SK-N-SH (cell line): ENCODE measurements around the gene PROP1. TPM values are rescaled to one million over a fixed set of nuclear protein-coding genes. Genes with fewer than 3 reads are reported as not detected.

Experiments
- CTCF ChIA-PET: fragments of 300-600, 350-600 bp; formaldehyde crosslinking; extraction: SDS; loops from one replicate; lab custom pipeline; 2021; lab: Yijun Ruan, JAX
- POLR2A ChIA-PET: fragments of 350-600 bp; sonication (Branson Sonifier 250); formaldehyde crosslinking; extraction: SDS; loops from one replicate; lab custom pipeline; 2020; ENCODE audit warnings: antibody characterized with exemption, inconsistent platforms; lab: Yijun Ruan, JAX
- DNase-seq: peaks from one replicate; pipeline ENCODE4 v3.0.0; 2012
- H2AFZ ChIP-seq: fragments of 200-600 bp; sonication (generic); 2 replicates; pipeline ENCODE4 v1.8.1; 2016; ENCODE audit warnings: antibody characterized with exemption, mild to moderate bottlenecking, low read depth
- H3F3A ChIP-seq: fragments of 200-600 bp; sonication (generic); replicated peaks from 2 replicates; pipeline ENCODE3; 2016; ENCODE audit warnings: antibody characterized with exemption, mild to moderate bottlenecking; ENCODE audit not compliant: insufficient read depth
- H3K27ac ChIP-seq, 2 experiments: fragments of 200-500 bp in 1 of 2; fragments of 200-600 bp in 1 of 2; sonication (Bioruptor generic) in 1 of 2; sonication (generic), shearing (Covaris generic) in 1 of 2; 2 replicates each; pipeline versions ENCODE4 v1.5.1 to v1.6.1; 2014 to 2016; ENCODE audit warnings: low read depth in 2 of 2, inconsistent platforms in 1 of 2, low read length in 1 of 2, mild to moderate bottlenecking in 1 of 2, mixed read lengths in 1 of 2
- H3K27me3 ChIP-seq: fragments of 200-600 bp; sonication (generic), shearing (Covaris generic); 2 replicates; pipeline ENCODE4 v1.6.1; 2016; ENCODE audit warnings: mixed run types; ENCODE audit not compliant: insufficient read depth
- H3K36me3 ChIP-seq, 2 experiments: fragments of 200-500 bp in 1 of 2; fragments of 200-600 bp in 1 of 2; sonication (Bioruptor generic) in 1 of 2; sonication (generic) in 1 of 2; replicated peaks in 1 of 2; 2 replicates each; pipeline versions ENCODE3 to v1.5.1; 2014 to 2016; ENCODE audit warnings: low read length in 1 of 2, mild to moderate bottlenecking in 1 of 2; ENCODE audit not compliant: insufficient read depth in 2 of 2, control insufficient read depth in 1 of 2
- H3K4me1 ChIP-seq, 2 experiments: fragments of 200-500 bp in 1 of 2; fragments of 200-600 bp in 1 of 2; sonication (Bioruptor generic) in 1 of 2; sonication (generic), shearing (Covaris generic) in 1 of 2; 2 replicates each; pipeline versions ENCODE4 v1.5.1 to v1.6.1; 2014 to 2016; ENCODE audit warnings: low read depth in 1 of 2, low read length in 1 of 2, mixed run types in 1 of 2; ENCODE audit not compliant: insufficient read depth in 2 of 2, control insufficient read depth in 1 of 2
- H3K4me2 ChIP-seq: fragments of 200-600 bp; sonication (generic), shearing (Covaris generic); 2 replicates; pipeline ENCODE4 v1.6.1; 2017; ENCODE audit warnings: mixed run types
- H3K4me3 ChIP-seq, 2 experiments: fragments of 200-500 bp in 1 of 2; fragments of 200-600 bp in 1 of 2; sonication (Bioruptor generic) in 1 of 2; sonication (generic), shearing (Covaris generic) in 1 of 2; 2 replicates each; pipeline versions ENCODE4 v1.5.1 to v1.8.1; 2014 to 2016; ENCODE audit warnings: low read depth in 2 of 2, inconsistent platforms in 1 of 2, low read length in 1 of 2, mild to moderate bottlenecking in 1 of 2, mixed read lengths in 1 of 2, moderate library complexity in 1 of 2
- H3K79me2 ChIP-seq: fragments of 200-600 bp; sonication (generic); 2 replicates; pipeline ENCODE4 v1.8.1; 2017; ENCODE audit warnings: mild to moderate bottlenecking; ENCODE audit not compliant: insufficient read depth
- H3K9ac ChIP-seq: fragments of 200-600 bp; sonication (generic); 2 replicates; pipeline ENCODE4 v1.6.1; 2017; ENCODE audit warnings: mixed run types
- H3K9me2 ChIP-seq: fragments of 200-600 bp; sonication (generic); 2 replicates; pipeline ENCODE4 v1.6.1; 2017; ENCODE audit warnings: mixed run types
- H3K9me3 ChIP-seq: fragments of 200-600 bp; sonication (generic); 2 replicates; pipeline ENCODE4 v1.6.1; 2017; ENCODE audit warnings: mixed run types, mild to moderate bottlenecking, moderate library complexity
- H4K20me1 ChIP-seq: fragments of 200-600 bp; sonication (generic); 2 replicates; pipeline ENCODE4 v1.6.1; 2017; ENCODE audit warnings: mild to moderate bottlenecking, mixed run types; ENCODE audit not compliant: insufficient read depth
- EP300 ChIP-seq, 2 experiments: IDR thresholded peaks; 2 replicates each; pipeline versions ENCODE4 v1.4.0 to v1.6.1; 2012; ENCODE audit warnings: borderline replicate concordance in 1 of 2, low read depth in 1 of 2, low read length in 1 of 2
- EZH2phosphoT487 ChIP-seq: fragments of 200-600 bp; sonication (generic); IDR thresholded peaks from 2 replicates; pipeline ENCODE4 v1.6.1; 2017; ENCODE audit warnings: low read depth, mixed run types, mild to moderate bottlenecking, antibody characterized with exemption, moderate library complexity, borderline replicate concordance
- MEF2A ChIP-seq: IDR thresholded peaks from 2 replicates; pipeline ENCODE4 v1.4.0; 2012; ENCODE audit warnings: low read depth, borderline replicate concordance
- TAF1 ChIP-seq: IDR thresholded peaks from 2 replicates; pipeline ENCODE4 v1.6.1; 2012; ENCODE audit warnings: low read depth, mild to moderate bottlenecking, low read length, moderate library complexity, borderline replicate concordance
- YY1 ChIP-seq: IDR thresholded peaks from 2 replicates; pipeline ENCODE4 v1.4.0; 2012; ENCODE audit warnings: low read depth, mild to moderate bottlenecking
- WGBS: methylation state at CpG from one replicate; pipeline ENCODE4 v1.1.6; 2017; ENCODE audit warnings: low lambda C conversion rate; 5-methylcytosine and 5-hydroxymethylcytosine counted together
- polyA plus RNA-seq, 3 experiments: library from polyadenylated mRNA; depleted of rRNA; stranded (reverse); fragments of >200 nt; gene quantifications; 2 replicates each; pipeline ENCODE4 v1.2.3, GENCODE V29; 2012
- TF ChIP-seq, protein P1 (sequence below): IDR thresholded peaks from 2 replicates; pipeline ENCODE4 v1.4.0; 2012; ENCODE audit warnings: low read depth, borderline replicate concordance
- TF ChIP-seq, protein P2 (sequence below): fragments of 150-350 bp; IDR thresholded peaks from 2 replicates; pipeline ENCODE4 v1.6.1; 2016; ENCODE audit warnings: mild to moderate bottlenecking, low read depth, low read length

PROP1 gene
- polyA plus RNA-seq, 1 of the 3 experiments (the other 2 are of a cell fraction), result not detected

DNA sequence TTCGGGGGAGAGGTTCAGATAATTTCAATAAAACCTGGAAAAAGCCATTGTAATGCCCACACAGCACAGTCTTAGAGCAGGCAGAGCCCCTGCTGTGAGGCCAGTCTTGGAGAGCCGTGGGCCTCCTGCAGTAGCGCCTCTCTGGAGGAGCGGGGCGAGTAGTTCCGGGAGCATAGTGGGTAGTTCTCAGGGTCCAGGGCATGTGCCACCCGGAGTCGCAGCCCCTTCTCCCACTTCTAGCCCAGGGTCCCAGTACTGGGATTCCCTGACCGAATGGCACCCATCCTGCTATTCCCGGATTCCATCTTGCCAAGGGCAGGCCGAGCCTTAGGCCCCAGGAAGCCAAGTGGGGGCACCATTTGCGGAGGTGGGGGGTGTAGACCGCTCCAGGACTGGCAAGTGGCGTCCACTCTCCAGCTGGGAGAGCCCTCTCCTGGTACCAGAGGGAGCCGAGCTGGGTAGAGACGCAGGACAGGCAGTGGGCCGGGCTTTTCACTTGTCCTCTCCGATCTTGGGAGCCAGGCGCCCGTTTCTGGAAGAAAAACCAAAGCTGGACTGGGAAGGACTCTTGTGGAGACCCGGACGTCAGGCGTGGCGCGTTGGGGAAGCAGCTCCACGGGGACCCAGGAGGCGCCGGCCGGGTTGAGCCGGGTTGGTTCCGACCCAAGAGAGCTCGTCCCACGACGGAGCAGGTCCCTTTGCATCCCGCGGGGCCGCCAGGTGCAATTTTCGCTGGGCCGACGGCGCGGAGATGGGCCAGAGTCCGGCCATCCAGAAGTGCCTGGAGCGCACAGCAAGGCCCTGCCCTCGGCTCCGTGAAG, 12.1 kb downstream of the PROP1 start:
- H3K4me3 ChIP-seq, result no peak overlapping the region; a peak in 1 of 4 replicates
- DNase-seq, result no peak
- ChIA-PET CTCF (interaction anchor here (2.3 kb wide), 1 partner anchor 16 kb away, joined by 5 read pairs; no protein-coding TSS in a partner anchor), POLR2A (no interaction called here)
- no peaks in the 10 kb centered on the region for H3F3A ChIP-seq
- H3K9ac ChIP-seq, result no peak overlapping the region
- no peak overlapping the region for H3K4me2 ChIP-seq
- no peaks in the 10 kb centered on the region for H3K79me2 ChIP-seq
- no peak for TF ChIP-seq MEF2A
- no peak for TF ChIP-seq EP300 (IDR thresholded peaks at IDR 0.05; ENCODE audit: borderline replicate concordance in 1 of 2, low read depth in 1 of 2, low read length in 1 of 2)
- TF ChIP-seq YY1, result no peak
- TF ChIP-seq, protein P1, sequence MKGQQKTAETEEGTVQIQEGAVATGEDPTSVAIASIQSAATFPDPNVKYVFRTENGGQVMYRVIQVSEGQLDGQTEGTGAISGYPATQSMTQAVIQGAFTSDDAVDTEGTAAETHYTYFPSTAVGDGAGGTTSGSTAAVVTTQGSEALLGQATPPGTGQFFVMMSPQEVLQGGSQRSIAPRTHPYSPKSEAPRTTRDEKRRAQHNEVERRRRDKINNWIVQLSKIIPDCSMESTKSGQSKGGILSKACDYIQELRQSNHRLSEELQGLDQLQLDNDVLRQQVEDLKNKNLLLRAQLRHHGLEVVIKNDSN, result no peak
- TF ChIP-seq, protein P2, sequence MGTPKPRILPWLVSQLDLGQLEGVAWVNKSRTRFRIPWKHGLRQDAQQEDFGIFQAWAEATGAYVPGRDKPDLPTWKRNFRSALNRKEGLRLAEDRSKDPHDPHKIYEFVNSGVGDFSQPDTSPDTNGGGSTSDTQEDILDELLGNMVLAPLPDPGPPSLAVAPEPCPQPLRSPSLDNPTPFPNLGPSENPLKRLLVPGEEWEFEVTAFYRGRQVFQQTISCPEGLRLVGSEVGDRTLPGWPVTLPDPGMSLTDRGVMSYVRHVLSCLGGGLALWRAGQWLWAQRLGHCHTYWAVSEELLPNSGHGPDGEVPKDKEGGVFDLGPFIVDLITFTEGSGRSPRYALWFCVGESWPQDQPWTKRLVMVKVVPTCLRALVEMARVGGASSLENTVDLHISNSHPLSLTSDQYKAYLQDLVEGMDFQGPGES, result no peak
- no peaks in the 10 kb centered on the region for H4K20me1 ChIP-seq
- no peak overlapping the region for H3K27ac ChIP-seq
- no peak overlapping the region for H2AFZ ChIP-seq
- no peaks in the 10 kb centered on the region for H3K9me3 ChIP-seq
- H3K4me1 ChIP-seq, result no peaks in the 10 kb centered on the region
- peaks cover 38% of the 10 kb centered on the region for H3K27me3 ChIP-seq
- 27% methylated on average over 14 of the region's 46 CpGs for WGBS
- H3K9me2 ChIP-seq, result no peaks in the 10 kb centered on the region
- H3K36me3 ChIP-seq, result no peaks in the 10 kb centered on the region

DNA sequence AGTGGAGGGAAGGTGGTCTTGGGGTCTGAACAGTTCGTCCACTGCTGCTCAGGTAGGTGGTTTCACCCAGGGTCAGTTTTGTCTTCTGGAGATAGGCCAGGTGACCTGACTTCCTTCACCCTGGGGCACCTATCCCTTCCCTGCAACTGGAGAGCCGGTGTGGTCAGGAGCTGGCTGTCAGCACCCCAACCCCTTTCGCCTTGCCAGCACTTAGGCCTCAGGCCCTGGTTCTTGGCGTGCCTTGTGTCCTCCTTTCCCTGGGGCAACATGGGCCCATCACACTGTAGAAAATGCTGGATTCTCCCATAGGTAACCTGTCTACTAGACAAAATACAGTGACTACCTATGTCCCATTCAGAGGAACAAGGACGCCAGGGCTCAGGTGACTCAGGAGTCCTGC, 13.1 kb downstream of the PROP1 start:
- no peak overlapping the region for H3K9ac ChIP-seq
- DNase-seq, result no peak

More for the DNA sequence above, 13.1 kb downstream of the PROP1 start:
- no peaks in the 10 kb centered on the region for H3K9me3 ChIP-seq
- POLR2A ChIA-PET, result no interaction called here
- WGBS, result 21% methylated on average over 3 of the region's 5 CpGs
- H4K20me1 ChIP-seq, result no peaks in the 10 kb centered on the region
- H2AFZ ChIP-seq, result no peak overlapping the region
- H3K27me3 ChIP-seq, result peaks cover 38% of the 10 kb centered on the region
- H3K79me2 ChIP-seq, result no peaks in the 10 kb centered on the region
- no peaks in the 10 kb centered on the region for H3K4me1 ChIP-seq
- CTCF ChIA-PET, result interaction anchor here (2.3 kb wide), 1 partner anchor 15 kb away, joined by 5 read pairs; no protein-coding TSS in a partner anchor
- H3K9me2 ChIP-seq, result no peaks in the 10 kb centered on the region
- no peak overlapping the region for H3K4me2 ChIP-seq
- H3F3A ChIP-seq, result no peaks in the 10 kb centered on the region
- H3K27ac ChIP-seq, result no peak overlapping the region
- no peaks in the 10 kb centered on the region for H3K36me3 ChIP-seq
- TF ChIP-seq EZH2phosphoT487, result no peak
- no peak for TF ChIP-seq TAF1
- no peak overlapping the region for H3K4me3 ChIP-seq
